WI38 (cell line): ENCODE data around the gene CLIC6.

Experiments used
- H3K4me3 ChIP-seq: 2 replicates; pipeline ENCODE4 v1.5.1; 2011; ENCODE audit warnings: low read depth, mild to moderate bottlenecking, control low read depth, low read length
- TF ChIP-seq, protein P1 (sequence below): IDR thresholded peaks from 2 replicates; pipeline ENCODE4 v1.5.1; 2012; ENCODE audit warnings: low read depth, mild to moderate bottlenecking, control low read depth, low read length

The CLIC6 gene

GRCh38 chr21:34692458-34693020 is 23.7 kb downstream of the CLIC6 start:
- TF ChIP-seq, protein P1, sequence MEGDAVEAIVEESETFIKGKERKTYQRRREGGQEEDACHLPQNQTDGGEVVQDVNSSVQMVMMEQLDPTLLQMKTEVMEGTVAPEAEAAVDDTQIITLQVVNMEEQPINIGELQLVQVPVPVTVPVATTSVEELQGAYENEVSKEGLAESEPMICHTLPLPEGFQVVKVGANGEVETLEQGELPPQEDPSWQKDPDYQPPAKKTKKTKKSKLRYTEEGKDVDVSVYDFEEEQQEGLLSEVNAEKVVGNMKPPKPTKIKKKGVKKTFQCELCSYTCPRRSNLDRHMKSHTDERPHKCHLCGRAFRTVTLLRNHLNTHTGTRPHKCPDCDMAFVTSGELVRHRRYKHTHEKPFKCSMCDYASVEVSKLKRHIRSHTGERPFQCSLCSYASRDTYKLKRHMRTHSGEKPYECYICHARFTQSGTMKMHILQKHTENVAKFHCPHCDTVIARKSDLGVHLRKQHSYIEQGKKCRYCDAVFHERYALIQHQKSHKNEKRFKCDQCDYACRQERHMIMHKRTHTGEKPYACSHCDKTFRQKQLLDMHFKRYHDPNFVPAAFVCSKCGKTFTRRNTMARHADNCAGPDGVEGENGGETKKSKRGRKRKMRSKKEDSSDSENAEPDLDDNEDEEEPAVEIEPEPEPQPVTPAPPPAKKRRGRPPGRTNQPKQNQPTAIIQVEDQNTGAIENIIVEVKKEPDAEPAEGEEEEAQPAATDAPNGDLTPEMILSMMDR = no peak
- no peak overlapping the region for H3K4me3 ChIP-seq

DNA sequence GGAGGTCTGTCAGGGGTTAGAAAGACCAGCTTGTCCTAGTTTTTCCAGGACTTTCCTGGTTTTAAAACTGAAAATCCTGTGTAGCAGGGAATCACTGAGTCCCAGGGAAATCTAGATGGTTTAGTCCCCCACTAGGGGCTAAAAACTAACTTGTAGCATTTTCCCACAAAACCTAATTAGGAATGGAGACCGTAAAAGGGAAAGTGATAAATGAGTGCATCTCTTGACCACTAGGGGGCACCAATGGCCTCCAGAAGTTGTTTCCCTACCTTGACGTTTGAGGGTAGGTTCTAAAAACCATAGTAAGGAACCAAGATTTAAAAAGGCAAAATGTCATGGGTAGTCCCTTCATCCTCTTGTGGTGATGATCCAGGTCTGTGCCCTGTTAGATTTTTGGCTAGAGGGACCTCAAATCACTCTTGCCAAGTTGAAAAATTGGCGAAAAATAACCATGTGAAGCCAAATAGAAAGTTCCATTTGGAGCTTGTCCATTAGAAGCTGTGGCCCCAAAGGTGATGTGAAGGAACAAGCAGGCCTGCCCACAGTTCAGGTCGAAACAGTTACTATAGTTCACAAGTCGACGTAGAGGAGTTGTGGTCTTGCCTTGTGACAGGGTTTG is 24.5 kb downstream of the CLIC6 start:
- TF ChIP-seq, protein P1 = peak; percentile 57
- H3K4me3 ChIP-seq = no peak overlapping the region

- TF ChIP-seq, protein P1 = no peak
- no peak overlapping the region for H3K4me3 ChIP-seq
These were observed 26.6 kb downstream of the CLIC6 start for GRCh38 chr21:34695434-34695833.

DNA sequence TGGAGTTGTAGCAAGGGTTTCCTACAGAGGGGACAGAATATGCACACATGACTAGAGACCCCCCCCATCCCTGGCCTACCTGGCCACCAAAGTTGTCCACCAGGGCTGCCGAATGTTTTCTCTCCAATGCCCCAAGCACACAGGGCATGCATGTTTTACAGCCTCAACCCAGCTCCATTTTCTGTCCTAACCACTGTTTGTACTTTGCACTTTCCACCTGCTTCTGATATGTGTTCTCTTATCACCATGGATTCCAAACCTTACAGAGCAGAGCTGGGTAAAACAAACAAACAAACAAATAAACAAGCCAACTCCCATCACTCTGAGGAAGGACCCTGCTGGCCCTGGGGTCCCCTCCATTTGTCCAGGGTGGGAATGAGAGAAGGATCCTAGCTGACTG is 27.3 kb downstream of the CLIC6 start:
- TF ChIP-seq, protein P1 = no peak
- H3K4me3 ChIP-seq = no peak overlapping the region

DNA sequence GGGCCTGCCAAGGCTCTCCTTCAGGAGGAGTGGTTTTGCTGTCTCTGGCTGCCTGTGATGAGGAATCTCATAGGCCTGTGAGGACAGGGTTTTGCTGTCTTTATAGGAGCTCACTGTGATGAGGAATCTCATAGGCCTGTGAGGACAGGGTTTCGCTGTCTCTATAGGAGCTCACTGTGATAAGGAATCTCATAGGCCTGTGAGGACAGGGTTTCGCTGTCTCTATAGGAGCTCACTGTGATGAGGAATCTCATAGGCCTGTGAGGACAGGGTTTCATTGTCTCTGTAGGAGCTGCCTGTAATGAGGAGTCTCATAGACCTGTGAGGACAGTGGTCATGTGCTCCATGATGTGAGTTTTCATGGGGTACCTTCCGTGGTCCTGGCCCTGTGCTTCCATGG is 29.0 kb downstream of the CLIC6 start:
- TF ChIP-seq, protein P1 = no peak
- no peak overlapping the region for H3K4me3 ChIP-seq

GRCh38 chr21:34698270-34699015 is 29.6 kb downstream of the CLIC6 start:
- TF ChIP-seq, protein P1 = no peak
- no peak overlapping the region for H3K4me3 ChIP-seq

- TF ChIP-seq, protein P1 = no peak
- no peak overlapping the region for H3K4me3 ChIP-seq
These were observed 31.8 kb downstream of the CLIC6 start for GRCh38 chr21:34700605-34701004.
